GM21381 (cell line): ENCODE measurements around the gene GLRX2.
"Not testable (repeated sequence)": the region's sequence is repeated elsewhere in the genome, so short reads cannot be mapped to it uniquely, and the experiment has no call there.

ENCODE experiments used
- ATAC-seq: cut with Tn5 transposase; IDR thresholded peaks from one replicate; pipeline ENCODE4 v1.9.1; 2021; ENCODE audit warnings: mild to moderate bottlenecking, moderate library complexity; ENCODE audit not compliant: unreplicated experiment

The GLRX2 gene

DNA sequence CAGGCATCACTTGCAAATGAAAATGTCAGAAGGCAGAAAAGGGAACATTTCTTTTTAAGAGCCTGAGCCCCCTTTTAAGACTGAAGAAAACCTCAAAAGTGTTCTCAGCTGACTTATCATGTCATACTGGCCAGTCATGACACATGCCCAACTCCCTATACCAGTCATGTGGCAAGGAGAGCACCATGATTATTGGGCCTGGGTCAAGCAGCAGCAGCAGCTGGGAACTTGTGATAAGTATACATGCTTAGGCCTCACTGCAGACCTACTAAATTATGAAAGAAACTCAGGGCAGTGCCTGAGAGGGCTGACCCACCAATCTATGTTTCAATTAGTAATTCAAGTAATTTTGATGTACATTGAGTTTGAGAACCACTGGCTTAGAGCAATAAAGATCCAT lies 37.2 kb downstream of the GLRX2 start:
- ATAC-seq = no peak

DNA sequence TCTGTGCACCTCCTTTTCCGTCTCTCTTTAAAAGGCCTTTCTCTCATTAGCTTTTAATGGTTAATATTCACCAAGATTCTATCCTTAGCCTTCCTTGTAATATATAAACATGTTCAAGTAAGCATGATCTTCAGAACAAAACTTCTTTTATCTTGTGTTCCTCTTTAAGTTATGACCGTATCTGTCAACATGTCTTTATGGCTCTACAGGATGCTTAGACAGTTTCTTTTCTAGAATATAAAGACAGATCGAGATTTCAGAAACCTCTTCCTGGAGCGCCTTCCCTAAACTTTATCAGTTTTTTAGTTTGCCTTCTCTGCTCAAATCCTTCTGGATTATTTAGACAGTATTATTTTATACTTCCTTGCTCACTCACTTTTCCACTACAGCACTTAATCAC lies 38.6 kb downstream of the GLRX2 start:
- ATAC-seq = no peak

DNA sequence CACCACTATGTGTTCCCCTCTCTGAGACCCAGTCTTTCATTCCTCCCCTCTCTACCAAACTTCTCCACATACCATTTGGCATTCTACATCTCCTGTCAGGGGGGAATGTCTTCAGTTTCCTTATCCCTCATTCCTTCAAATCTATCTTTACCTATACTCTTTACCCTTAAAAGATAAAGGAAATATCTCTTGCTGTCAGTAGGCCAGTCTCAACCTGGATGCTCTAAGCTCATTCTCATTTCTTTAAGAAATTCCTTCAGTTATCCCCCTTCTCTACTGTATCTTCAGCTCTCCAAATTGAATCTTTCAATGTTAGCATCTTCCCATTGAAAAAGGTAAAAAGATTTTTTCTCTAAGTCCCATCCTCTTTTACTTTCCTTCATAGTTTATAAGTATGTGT lies 39.3 kb downstream of the GLRX2 start:
- ATAC-seq = no peak

- ATAC-seq = no peak
These were observed 42.3 kb downstream of the GLRX2 start for GRCh38 chr1:193062698-193063463.

- ATAC-seq = no peak
These were observed 44.3 kb downstream of the GLRX2 start for GRCh38 chr1:193060938-193061337.

GRCh38 chr1:193060406-193060805 lies 44.8 kb downstream of the GLRX2 start:
- ATAC-seq = no peak

DNA sequence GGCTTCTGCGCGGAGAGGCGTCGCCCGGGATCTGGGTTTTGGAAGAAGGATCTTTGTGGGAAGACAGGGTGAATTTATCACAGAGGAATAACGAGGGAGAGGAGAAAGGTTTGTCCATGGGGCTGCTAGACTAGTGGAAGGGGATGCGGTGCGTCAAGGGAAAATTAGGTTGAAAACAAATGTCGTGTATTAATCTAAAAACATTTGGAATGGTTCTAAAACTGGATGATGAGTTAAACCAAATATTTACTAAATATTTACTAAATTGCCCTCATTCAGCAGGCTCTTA lies 45.2 kb downstream of the GLRX2 start:
- no peak for ATAC-seq

DNA sequence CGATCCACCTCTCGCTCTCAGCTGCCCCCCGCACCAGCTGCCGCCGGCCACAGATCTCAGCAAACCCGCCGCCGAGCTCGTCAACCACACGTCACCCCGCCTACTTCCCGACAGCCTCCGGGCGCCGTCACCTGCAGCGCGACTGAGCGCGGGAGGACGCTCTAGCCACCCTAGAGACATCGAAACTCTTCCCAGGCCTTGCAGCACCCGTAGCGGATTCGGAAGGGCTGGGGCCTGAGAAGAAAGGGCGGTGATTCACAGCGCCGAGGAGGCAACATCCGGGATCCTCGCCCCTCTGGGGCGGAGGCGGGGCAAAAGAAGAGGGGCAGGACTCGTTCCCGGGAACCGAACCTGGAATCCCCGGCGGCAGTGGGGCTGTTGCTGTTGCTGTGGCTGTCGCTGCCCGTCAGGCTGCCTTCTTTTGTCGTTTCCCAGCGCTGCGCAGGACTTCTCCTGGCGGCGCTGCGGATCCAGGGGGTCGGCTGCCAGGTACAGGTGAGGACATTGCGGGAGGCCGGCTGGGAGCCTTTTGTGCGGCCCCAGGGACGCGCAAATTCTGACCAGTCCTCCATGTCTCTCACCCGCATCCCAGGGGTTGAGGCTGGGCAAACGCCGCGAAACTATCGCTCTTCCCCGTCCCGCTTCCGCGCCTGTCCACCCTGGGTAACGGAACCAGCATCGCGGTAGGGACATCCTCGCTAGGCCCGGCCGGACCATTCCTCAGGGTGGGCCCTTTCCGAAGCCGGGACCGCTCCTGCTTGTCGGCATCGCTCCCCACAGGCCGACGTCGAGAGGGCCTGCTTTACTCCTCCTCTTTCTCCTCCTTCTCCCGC lies 45.7 kb downstream of the GLRX2 start, which contains the start of the genes RO60 and UCHL5:
Gene RO60 (plus strand): TSS at position 331 of the 833 bp plus-strand sequence. CDS start 9,443 bp downstream, outside the sequence.
Gene UCHL5 (minus strand): TSS at position 79 of the 833 bp plus-strand sequence. CDS start 100 bp downstream, outside the sequence.
- ATAC-seq = peak; percentile 93

GRCh38 chr1:193058529-193059281 lies 46.5 kb downstream of the GLRX2 start:
- peak; percentile 45 for ATAC-seq

DNA sequence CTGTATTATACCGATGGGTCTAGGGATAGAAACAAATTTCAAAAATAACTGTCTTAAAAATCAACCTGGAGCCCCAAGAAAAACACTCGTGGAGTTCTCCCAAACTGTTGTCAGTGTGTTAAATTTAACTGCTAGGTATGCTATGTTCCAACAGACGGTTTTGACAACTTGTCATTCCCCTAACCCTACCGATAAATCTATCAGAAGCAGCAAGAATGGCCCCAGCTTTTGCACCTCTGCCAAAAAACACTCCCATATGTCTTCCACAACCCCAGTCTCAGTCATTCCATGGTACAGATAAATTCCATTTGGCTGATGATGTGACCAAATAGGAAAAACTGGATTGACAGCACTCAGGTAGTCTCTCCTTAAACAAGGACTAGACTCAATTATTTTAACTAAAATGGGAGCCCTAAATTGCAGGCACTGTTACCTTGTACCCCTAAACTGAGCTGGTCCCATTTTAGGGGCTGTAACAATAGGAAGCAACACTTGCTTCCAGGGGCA lies 51.0 kb downstream of the GLRX2 start:
- ATAC-seq = no peak

- ATAC-seq = not testable (repeated sequence)
These were observed 56.3 kb downstream of the GLRX2 start for GRCh38 chr1:193048913-193049312.
